Karpas-422 (cell line): Measurements from ENCODE around the gene CFI. TPM values are rescaled to one million over a fixed set of nuclear protein-coding genes. Genes with fewer than 3 reads are reported as not detected.

Experiments used
- DNase-seq: peaks from one replicate; pipeline ENCODE4 v3.0.0-alpha.2; 2015
- H2AFZ ChIP-seq: fragments of 200-600 bp; sonication (generic); 2 replicates; pipeline ENCODE4 v1.6.1; 2014; ENCODE audit warnings: antibody characterized with exemption, low read length, mixed read lengths
- H3K27ac ChIP-seq: fragments of 200-600 bp; sonication (generic); 2 replicates; pipeline ENCODE4 v1.5.1; 2014; ENCODE audit warnings: mild to moderate bottlenecking, low read length, moderate library complexity
- H3K27me3 ChIP-seq: fragments of 200-600 bp; sonication (generic); 2 replicates; pipeline ENCODE4 v1.6.1; 2014; ENCODE audit warnings: low read length, mixed read lengths
- H3K36me3 ChIP-seq: fragments of 200-600 bp; sonication (generic); 2 replicates; pipeline ENCODE4 v1.6.1; 2014; ENCODE audit warnings: low read length, mixed read lengths; ENCODE audit not compliant: insufficient read depth
- H3K4me1 ChIP-seq: fragments of 200-600 bp; sonication (generic); 2 replicates; pipeline ENCODE4 v1.6.1; 2014; ENCODE audit warnings: mild to moderate bottlenecking, low read length, mixed read lengths
- H3K4me2 ChIP-seq: fragments of 200-600 bp; sonication (generic); 2 replicates; pipeline ENCODE4 v1.6.1; 2014; ENCODE audit warnings: low read length, low read depth, mild to moderate bottlenecking; ENCODE audit not compliant: poor library complexity, severe bottlenecking
- H3K4me3 ChIP-seq: fragments of 200-600 bp; sonication (generic); 2 replicates; pipeline ENCODE4 v1.5.1; 2014; ENCODE audit warnings: mild to moderate bottlenecking, antibody characterized with exemption, low read length, mixed read lengths
- H3K79me2 ChIP-seq: fragments of 200-600 bp; sonication (generic); 2 replicates; pipeline ENCODE4 v1.6.1; 2014; ENCODE audit warnings: mild to moderate bottlenecking, low read length, mixed read lengths
- H3K9ac ChIP-seq: fragments of 200-600 bp; sonication (generic); 2 replicates; pipeline ENCODE4 v1.6.0; 2014; ENCODE audit warnings: low read length
- H3K9me2 ChIP-seq: fragments of 200-600 bp; sonication (generic), shearing (Covaris generic); replicated peaks from 2 replicates; pipeline ENCODE4 v1.6.0; 2014; ENCODE audit warnings: mild to moderate bottlenecking, low read length, moderate library complexity; ENCODE audit not compliant: insufficient read depth
- H3K9me3 ChIP-seq: fragments of 300-700, 200-600 bp; sonication (generic); 2 replicates; pipeline ENCODE4 v1.6.1; 2014; ENCODE audit warnings: low read length, mixed read lengths
- H4K20me1 ChIP-seq: fragments of 200-600 bp; sonication (generic); 2 replicates; pipeline ENCODE4 v1.6.1; 2014; ENCODE audit warnings: mild to moderate bottlenecking, antibody characterized with exemption, low read length, low read depth; ENCODE audit not compliant: insufficient read depth
- total RNA-seq: library from RNA; depleted of rRNA; stranded (reverse); fragments of >200 nt; shearing (Covaris generic); gene quantifications from 2 replicates; pipeline ENCODE4 v1.2.3, GENCODE V29; 2014; ENCODE audit warnings: low replicate concordance

The CFI gene
- total RNA-seq, 1 experiment from 2014 or later, result not detected

DNA sequence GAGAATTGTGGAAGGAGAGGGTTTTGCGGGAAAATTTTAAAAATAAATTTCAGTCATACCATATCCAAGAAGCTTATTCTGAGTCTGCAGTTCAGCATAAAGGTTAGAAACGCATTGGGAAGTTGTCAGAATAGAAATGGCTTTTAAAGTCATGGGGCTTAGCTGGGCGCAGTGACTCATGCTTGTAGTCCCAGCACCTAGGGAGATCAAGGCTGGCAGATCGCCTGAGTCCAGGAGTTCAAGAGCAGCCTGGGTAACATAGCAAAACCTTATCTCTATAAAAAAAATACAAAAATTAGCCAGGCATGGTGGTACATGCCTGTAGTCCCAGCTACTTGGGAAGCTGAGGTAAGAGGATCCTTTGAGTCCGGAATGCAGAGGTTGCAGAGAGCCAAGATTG is 68.1 kb downstream of the CFI start:
- no peak overlapping the region for H2AFZ ChIP-seq
- no peak overlapping the region for H3K9ac ChIP-seq
- no peak for DNase-seq

DNA sequence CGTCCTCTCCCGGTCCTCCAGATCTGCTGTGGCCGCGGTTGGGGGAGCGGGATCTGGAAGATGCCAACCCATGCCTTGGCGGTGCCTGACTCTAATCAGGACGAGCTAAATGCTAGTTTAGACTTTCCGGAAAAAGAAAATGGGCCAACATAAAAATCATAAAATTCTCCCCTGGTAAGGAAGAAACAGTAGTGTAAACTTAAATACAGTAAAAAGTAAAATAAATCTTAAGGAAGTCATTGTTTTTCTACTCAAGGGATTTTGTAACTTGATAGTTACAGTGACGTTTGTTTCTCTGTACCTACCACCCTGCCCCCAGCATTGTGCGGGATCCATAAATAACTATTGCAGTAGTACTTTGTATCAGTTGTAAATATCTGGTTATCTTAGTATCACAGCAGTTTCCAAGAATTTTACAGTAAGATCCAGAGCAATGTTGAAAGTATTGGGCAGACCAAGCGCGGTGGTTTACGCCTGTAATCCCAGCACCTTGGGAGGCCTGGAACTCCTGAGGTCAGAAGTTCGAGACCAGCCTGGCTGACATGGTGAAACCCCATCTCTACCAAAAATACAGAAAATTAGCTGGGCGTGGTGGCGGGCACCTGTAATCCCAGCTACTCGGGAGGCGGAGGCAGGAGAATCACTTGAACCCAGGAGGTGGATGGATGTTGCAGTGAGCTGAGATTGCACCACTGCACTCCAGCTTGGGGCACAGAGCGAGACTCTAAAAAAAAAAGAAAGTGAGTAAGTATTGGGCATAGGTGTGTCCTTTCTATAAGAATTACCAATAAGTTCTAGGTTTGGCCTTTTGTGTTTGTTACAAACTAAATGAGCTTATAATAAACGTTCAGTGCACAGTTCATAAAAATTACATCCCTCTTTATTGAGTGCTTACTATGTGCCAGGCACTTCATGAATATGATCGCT is 70.9 kb downstream of the CFI start:
- Histone ChIP-seq H3K9me3 (no peaks in the 10 kb centered on the region), H3K4me1 (peaks cover 23% of the 10 kb centered on the region), H3K79me2 (peaks cover 32% of the 10 kb centered on the region), H3K4me2 (peak overlapping the region; percentile 95), H3K27ac (no peak overlapping the region), H4K20me1 (peaks cover 10% of the 10 kb centered on the region; the same call in 1 of the 2 replicates), H3K27me3 (no peaks in the 10 kb centered on the region), H3K9ac (peak overlapping the region; percentile 78), H2AFZ (peak overlapping the region; percentile 98), H3K36me3 (no peaks in the 10 kb centered on the region), H3K4me3 (peak overlapping the region; percentile 77), H3K9me2 (no peaks in the 10 kb centered on the region)
- no peak for DNase-seq

More for the DNA sequence above, 68.1 kb downstream of the CFI start:
- no peaks in the 10 kb centered on the region for H3K9me3 ChIP-seq
- peaks cover 13% of the 10 kb centered on the region for H3K4me1 ChIP-seq
- no peaks in the 10 kb centered on the region for H3K9me2 ChIP-seq
- no peak overlapping the region for H3K4me2 ChIP-seq
- H3K36me3 ChIP-seq, result no peaks in the 10 kb centered on the region
- no peak overlapping the region for H3K27ac ChIP-seq
- no peak overlapping the region for H3K4me3 ChIP-seq
- peaks cover 8% of the 10 kb centered on the region for H3K79me2 ChIP-seq
- no peaks in the 10 kb centered on the region for H3K27me3 ChIP-seq
- H4K20me1 ChIP-seq, result 0 out of 2 replicates have a peak, but pooled peaks cover under 1% of the 10 kb centered on the region

DNA sequence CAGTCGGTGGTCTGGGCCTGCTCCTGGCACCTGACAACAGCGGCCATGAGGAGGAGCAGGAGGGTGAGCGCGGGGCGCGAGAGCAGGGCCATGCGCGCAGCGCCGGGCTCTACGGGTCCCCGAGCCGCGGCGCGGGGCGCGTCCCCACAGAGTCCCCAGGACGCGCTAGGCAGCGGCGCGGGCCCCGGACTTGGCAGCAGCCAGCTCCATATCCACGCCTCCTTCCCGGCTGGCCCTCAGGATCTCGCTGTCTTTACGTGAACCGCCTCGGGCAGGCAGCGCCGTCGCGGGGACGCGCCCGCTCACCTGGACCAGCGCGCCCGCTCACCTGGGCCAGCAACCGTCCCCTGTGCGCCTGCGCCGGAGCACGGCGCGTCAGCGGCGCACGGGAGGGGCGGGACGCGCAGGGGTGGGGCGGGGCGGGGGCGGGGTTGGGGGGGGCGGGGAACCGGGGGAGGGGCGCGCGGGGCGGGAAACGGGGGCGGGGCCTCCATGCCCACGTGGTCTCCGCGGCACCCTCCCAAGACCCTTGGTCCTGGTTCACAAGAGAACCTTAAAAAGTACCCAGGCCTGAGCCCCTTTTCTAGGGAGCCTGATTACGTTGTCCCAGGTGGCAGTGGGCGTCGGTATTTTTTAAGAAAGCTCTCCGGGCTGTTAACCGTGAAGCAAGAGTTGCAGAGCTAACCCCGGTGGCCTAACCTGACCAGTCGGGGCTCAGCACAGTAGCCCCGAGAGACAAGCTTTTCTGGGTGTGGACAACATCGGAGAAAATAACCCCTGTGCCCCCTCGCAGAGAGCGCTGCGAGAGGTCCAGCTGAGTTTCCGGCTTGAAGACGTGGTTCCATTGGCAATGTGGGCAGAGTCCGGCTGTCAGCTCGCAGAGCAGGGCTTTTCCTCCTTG is 71.8 kb downstream of the CFI start, which contains the start of gene PLA2G12A:
PLA2G12A (minus strand) TSS at position 353 of the 901 bp plus-strand sequence; CDS start at position 92, 261 bp downstream.
- peak; percentile 90 for DNase-seq
- Histone ChIP-seq H3K27ac (no peak within 1 kb of the TSS), H3K4me1 (peaks cover 23% of the 10 kb centered on the region), H3K4me3 (peak within 1 kb of the TSS; percentile 77), H3K36me3 (no peaks in the 10 kb centered on the region), H3K9me2 (no peaks in the 10 kb centered on the region), H3K79me2 (peaks cover 39% of the 10 kb centered on the region), H3K9me3 (no peaks in the 10 kb centered on the region), H2AFZ (peak within 1 kb of the TSS; percentile 98), H3K9ac (peak within 1 kb of the TSS; percentile 78), H4K20me1 (peaks cover 10% of the 10 kb centered on the region; the same call in 1 of the 2 replicates), H3K4me2 (peak within 1 kb of the TSS; percentile 95), H3K27me3 (no peaks in the 10 kb centered on the region)

DNA sequence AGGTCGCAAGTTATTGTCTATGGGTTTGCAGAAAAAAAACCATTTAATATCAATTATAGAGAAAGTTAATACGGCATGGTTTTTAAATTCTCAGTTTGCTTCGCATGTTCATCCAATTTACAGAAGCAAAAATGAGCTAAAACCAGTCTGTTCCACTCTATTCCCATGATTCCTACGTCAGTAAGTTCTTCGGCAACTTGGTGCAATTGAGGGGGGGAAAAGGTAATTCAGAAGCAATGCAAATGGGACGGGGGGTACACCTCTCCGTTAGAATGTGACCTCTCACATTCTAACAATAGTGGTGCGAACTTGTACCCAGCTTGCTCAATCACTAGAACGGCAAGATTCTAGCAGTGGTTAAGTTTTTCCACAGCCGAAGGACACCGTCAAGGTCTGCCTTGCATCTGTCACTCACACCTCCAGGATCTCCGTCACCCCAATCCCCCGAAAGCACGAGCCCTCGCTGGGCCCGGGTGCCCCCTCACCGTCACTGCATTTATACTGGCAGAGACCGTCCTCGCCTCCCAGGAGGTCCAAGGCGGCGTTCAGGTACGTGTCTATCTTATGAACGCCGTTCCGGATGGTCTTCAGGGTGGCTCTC is 72.6 kb downstream of the CFI start:
- Histone ChIP-seq H3K9ac (peak overlapping the region; percentile 77), H3K27me3 (no peaks in the 10 kb centered on the region), H3K79me2 (peaks cover 47% of the 10 kb centered on the region), H3K9me3 (no peaks in the 10 kb centered on the region), H2AFZ (peak overlapping the region; percentile 95), H3K4me1 (peaks cover 23% of the 10 kb centered on the region), H3K4me2 (peak overlapping the region; percentile 93), H3K27ac (no peak overlapping the region), H3K9me2 (no peaks in the 10 kb centered on the region), H3K4me3 (peak overlapping the region; percentile 77), H4K20me1 (peaks cover 10% of the 10 kb centered on the region; the same call in 1 of the 2 replicates), H3K36me3 (no peaks in the 10 kb centered on the region)
- DNase-seq, result peak; percentile 59

DNA sequence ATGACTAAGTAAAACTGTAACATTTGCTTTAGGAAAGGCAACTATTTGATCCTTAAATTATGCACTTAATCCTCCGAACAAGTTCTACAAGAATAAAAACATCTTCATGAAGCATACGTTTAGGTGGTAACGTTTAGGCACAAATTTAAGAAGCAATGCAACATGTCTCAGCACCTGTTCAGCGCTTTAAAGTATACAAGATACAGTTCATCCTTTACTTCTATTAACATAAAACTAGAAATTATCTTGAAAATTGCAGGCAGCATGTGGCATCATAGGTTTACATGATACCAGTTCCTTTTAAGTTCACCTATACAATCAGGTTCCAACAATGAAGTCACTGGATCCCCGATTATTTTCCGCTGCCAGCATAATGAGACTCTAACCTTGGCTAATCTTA is 73.4 kb downstream of the CFI start:
- no peaks in the 10 kb centered on the region for H3K36me3 ChIP-seq
- H2AFZ ChIP-seq, result no peak overlapping the region
- no peaks in the 10 kb centered on the region for H3K27me3 ChIP-seq
- peak overlapping the region; percentile 77 for H3K9ac ChIP-seq
- no peaks in the 10 kb centered on the region for H3K9me3 ChIP-seq
- no peak for DNase-seq
- peak overlapping the region; percentile 93 for H3K4me2 ChIP-seq
- peaks cover 10% of the 10 kb centered on the region; the same call in 1 of the 2 replicates for H4K20me1 ChIP-seq
- peak overlapping the region; percentile 77 for H3K4me3 ChIP-seq
- H3K4me1 ChIP-seq, result peaks cover 29% of the 10 kb centered on the region
- H3K79me2 ChIP-seq, result peaks cover 47% of the 10 kb centered on the region
- H3K27ac ChIP-seq, result no peak overlapping the region
- H3K9me2 ChIP-seq, result no peaks in the 10 kb centered on the region

DNA sequence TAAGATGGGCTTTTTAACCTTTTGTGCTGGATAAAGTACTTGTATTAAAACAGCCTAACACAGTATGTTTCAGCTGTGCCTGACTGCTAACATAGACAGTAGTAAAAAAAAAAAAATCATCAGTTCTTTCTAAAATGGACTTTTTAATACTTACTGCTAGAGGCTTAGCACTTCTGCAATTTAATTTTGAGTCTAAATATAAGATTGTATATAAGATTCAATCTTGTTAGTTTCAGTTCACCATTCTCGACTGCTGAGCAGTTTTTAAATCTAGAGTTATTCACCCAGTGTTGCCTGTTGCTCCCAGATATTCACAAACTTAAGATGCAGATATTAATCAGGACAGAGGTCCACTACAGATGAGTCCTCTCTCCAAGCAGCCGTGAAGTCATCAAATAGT is 78.7 kb downstream of the CFI start:
- H3K79me2 ChIP-seq, result peaks cover 67% of the 10 kb centered on the region

DNA sequence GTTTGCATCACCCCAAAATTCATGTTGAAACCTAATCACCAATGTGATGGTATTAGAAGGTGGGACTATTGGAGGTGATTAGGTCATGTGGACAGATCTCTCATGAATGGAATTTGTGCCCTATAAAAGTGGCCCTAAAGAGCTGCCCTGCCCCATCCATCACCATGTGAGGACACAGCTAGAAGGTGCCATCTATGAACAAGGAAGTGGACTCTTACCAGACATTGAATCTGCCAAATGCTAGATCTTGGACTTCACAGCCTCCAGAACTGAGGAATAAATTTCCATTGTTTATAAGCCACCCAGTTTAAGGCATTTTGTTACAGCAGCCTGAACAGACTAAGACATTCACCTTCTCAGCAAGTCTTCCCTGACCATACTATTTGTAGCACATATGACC is 79.4 kb downstream of the CFI start:
- peak overlapping the region; percentile 28; the same call in 1 of the 2 replicates for H3K9ac ChIP-seq
- DNase-seq, result no peak
- peak overlapping the region; percentile 75; the same call in 1 of the 2 replicates for H3K27ac ChIP-seq
- H4K20me1 ChIP-seq, result no peaks in the 10 kb centered on the region
- no peaks in the 10 kb centered on the region for H3K27me3 ChIP-seq
- no peaks in the 10 kb centered on the region for H3K9me3 ChIP-seq
- H3K4me2 ChIP-seq, result peak overlapping the region; percentile 30
- H2AFZ ChIP-seq, result no peak overlapping the region
- no peaks in the 10 kb centered on the region for H3K9me2 ChIP-seq
- peak overlapping the region; percentile 11; the same call in 1 of the 2 replicates for H3K4me3 ChIP-seq
- H3K79me2 ChIP-seq, result peaks cover 60% of the 10 kb centered on the region
- H3K36me3 ChIP-seq, result no peaks in the 10 kb centered on the region
- peaks cover 17% of the 10 kb centered on the region for H3K4me1 ChIP-seq

More for the DNA sequence above, 78.7 kb downstream of the CFI start:
- H4K20me1 ChIP-seq, result peaks cover 3% of the 10 kb centered on the region; the same call in 1 of the 2 replicates
- peak overlapping the region; percentile 75 for H3K27ac ChIP-seq
- peak overlapping the region; percentile 11; the same call in 1 of the 2 replicates for H3K4me3 ChIP-seq
- H3K9ac ChIP-seq, result peak overlapping the region; percentile 32
- no peaks in the 10 kb centered on the region for H3K36me3 ChIP-seq
- no peaks in the 10 kb centered on the region for H3K9me2 ChIP-seq
- DNase-seq, result peak; percentile 62
- no peaks in the 10 kb centered on the region for H3K27me3 ChIP-seq
- peaks cover 19% of the 10 kb centered on the region for H3K4me1 ChIP-seq
- H2AFZ ChIP-seq, result no peak overlapping the region
- H3K4me2 ChIP-seq, result peak overlapping the region; percentile 30
- no peaks in the 10 kb centered on the region for H3K9me3 ChIP-seq
